ENCODE results near the gene DGKG.

DNA sequence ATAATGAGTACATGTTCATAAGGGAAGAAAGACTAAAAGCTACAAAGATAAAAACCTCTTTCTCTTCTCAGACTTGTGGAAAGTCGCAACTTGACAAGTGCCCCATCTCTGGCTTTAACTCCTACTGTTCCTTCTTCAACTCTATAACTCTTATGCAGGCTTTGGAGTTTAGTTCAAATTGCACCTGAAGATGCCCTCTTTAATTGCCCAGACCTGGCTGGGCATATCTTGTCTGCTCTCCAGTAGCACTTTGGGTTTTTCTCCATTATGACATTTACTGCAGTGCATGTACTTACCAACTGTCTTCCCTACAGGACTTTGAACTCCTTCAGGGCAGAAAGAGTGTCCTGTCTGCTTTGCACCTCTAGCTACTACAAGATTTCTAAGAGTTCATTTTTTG is 32.4 kb downstream of the DGKG start:
- TF ChIP-seq, protein P1, sequence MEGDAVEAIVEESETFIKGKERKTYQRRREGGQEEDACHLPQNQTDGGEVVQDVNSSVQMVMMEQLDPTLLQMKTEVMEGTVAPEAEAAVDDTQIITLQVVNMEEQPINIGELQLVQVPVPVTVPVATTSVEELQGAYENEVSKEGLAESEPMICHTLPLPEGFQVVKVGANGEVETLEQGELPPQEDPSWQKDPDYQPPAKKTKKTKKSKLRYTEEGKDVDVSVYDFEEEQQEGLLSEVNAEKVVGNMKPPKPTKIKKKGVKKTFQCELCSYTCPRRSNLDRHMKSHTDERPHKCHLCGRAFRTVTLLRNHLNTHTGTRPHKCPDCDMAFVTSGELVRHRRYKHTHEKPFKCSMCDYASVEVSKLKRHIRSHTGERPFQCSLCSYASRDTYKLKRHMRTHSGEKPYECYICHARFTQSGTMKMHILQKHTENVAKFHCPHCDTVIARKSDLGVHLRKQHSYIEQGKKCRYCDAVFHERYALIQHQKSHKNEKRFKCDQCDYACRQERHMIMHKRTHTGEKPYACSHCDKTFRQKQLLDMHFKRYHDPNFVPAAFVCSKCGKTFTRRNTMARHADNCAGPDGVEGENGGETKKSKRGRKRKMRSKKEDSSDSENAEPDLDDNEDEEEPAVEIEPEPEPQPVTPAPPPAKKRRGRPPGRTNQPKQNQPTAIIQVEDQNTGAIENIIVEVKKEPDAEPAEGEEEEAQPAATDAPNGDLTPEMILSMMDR (conservative IDR thresholded peaks at IDR 0.05; ENCODE audit: low read depth, low read length), result no peak
- TF ChIP-seq EZH2 (IDR thresholded peaks at IDR 0.05; ENCODE audit: borderline replicate concordance, low read depth, low read length, poor library complexity, severe bottlenecking), result no peak

Data from A673 (cell line).